BLaER1 (cell line): ENCODE data around the gene LYPLAL1.

ENCODE experiments used
- H3K27ac ChIP-seq: shearing (Covaris generic); formaldehyde crosslinking; 2 replicates; pipeline ENCODE4 v1.8.1; 2022
- H3K27me3 ChIP-seq: shearing (Covaris generic); formaldehyde crosslinking; 2 replicates; pipeline ENCODE4 v1.8.1; 2022
- H3K36me3 ChIP-seq: shearing (Covaris generic); formaldehyde crosslinking; 2 replicates; pipeline ENCODE4 v1.8.1; 2022
- H3K4me1 ChIP-seq: shearing (Covaris generic); formaldehyde crosslinking; 2 replicates; pipeline ENCODE4 v1.8.1; 2022
- H3K4me2 ChIP-seq: shearing (Covaris generic); formaldehyde crosslinking; 2 replicates; pipeline ENCODE4 v1.8.1; 2022
- H3K4me3 ChIP-seq: shearing (Covaris generic); formaldehyde crosslinking; 2 replicates; pipeline ENCODE4 v1.8.1; 2022
- H3K9ac ChIP-seq: shearing (Covaris generic); formaldehyde crosslinking; 2 replicates; pipeline ENCODE4 v1.8.1; 2022
- H3K9me3 ChIP-seq: shearing (Covaris generic); formaldehyde crosslinking; 2 replicates; pipeline ENCODE4 v1.8.1; 2022
- H4K20me1 ChIP-seq: shearing (Covaris generic); formaldehyde crosslinking; 2 replicates; pipeline ENCODE4 v1.8.1; 2022
- Cebpa-rat ChIP-seq: shearing (Covaris generic); IDR thresholded peaks from 2 replicates; pipeline ENCODE4 v1.8.1; 2022

The LYPLAL1 gene

DNA sequence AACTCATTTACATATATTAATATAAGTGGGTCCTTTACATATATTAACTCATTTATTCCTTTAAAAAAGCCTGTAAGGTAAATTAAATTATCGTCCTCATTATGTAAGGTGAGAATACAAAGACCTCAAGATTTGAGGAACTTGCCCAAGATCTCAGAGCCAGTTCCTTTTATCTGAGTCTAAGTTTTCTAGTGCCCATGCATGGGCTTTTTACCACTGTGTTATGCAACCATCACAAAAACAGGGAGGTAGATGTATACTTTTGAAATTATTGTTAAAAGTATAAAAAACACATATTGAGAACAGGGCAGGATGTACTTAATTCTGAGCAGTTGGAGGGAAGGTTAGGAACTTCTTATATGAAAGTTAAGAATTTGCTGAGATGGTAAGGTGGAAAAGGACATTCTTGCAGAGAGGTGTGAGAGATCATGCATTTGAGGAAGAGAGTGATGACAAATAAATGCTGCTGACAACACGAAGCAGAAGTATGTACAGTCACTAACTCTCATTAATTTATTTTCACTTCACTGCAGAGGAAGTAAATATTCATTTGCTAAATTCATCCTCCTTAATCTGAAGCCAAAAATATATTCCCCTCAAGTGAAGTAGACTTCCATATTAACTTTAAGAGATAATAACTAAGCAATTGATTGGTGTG is 28.9 kb upstream of the LYPLAL1 start:
- no peak overlapping the region for H3K9ac ChIP-seq
- H3K27me3 ChIP-seq = no peaks in the 10 kb centered on the region
- H3K9me3 ChIP-seq = no peaks in the 10 kb centered on the region
- no peak overlapping the region for H3K4me2 ChIP-seq
- no peaks in the 10 kb centered on the region for H4K20me1 ChIP-seq
- no peak for TF ChIP-seq Cebpa-rat
- no peak overlapping the region for H3K27ac ChIP-seq
- H3K4me1 ChIP-seq = no peaks in the 10 kb centered on the region
- H3K36me3 ChIP-seq = no peaks in the 10 kb centered on the region
- H3K4me3 ChIP-seq = no peak overlapping the region

DNA sequence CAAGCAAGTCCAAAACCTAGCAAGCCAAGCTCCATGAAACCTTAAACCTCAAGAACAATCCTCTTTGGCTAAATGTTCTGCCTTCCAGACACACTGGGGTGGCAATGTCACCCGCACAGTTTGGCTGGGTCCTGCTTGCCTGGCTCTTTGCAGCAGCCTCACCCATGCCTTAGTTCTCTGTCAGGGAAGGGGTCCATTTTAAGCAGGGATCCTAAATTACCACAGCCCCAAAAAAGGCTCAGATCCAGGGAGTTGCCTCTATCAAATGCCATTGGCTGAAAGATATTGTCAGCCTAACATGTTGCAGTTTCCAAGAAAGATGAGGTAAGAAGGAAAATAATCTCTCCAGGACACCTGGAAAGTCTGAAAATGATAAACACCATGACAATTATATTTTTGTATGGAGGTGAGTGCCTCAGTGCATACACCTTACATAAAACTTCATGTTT is 26.1 kb upstream of the LYPLAL1 start:
- Histone ChIP-seq H3K4me3 (no peak overlapping the region), H3K27ac (no peak overlapping the region), H4K20me1 (no peaks in the 10 kb centered on the region), H3K4me1 (no peaks in the 10 kb centered on the region), H3K36me3 (no peaks in the 10 kb centered on the region), H3K9me3 (no peaks in the 10 kb centered on the region), H3K27me3 (no peaks in the 10 kb centered on the region), H3K9ac (no peak overlapping the region), H3K4me2 (no peak overlapping the region)
- TF ChIP-seq Cebpa-rat = no peak

DNA sequence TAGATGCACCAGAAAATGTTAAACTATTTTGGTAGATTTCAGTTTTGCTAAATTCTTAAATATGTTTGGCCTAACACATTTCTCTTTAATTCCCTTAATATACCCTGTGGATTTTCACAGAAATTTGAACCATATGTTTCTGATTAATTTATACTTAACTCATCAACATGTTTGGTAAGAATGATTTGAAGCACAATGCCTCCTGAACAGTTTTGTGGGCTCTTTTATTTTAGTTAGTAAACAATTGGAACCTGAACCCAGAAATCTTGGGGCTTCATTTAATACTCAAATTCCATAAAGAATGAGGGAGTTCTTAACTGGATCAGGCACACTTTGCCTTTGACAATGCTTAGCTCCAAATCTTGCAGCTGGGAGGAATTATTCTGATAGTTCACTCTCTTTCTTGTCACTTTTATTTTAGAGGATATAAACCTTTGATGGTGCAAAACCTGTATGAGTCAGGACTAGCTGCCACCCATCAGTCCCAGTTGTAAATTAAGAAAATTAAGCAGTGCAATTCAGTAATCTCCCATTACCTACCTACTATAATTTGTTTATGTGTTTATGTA is 24.6 kb upstream of the LYPLAL1 start:
- no peaks in the 10 kb centered on the region for H4K20me1 ChIP-seq
- no peaks in the 10 kb centered on the region for H3K9me3 ChIP-seq
- no peak for TF ChIP-seq Cebpa-rat

DNA sequence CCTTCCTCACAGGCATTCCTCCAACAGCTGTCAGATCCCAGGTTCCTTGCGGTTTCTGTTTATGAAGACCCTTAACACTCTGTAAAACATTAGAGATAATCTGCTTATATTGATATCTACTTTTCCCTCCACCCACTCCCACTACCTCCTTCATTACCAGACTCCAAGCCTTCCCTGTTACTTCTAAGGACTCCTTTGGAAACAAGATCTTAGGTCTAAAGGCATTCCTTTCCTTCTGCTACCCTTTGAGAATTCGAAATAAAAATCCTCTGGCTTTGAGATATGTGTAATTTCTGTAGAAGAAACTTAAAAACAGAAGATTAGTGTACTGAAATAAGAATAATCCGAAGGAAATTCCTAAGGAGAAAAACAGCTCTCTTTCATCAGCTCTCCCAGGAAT is 23.7 kb upstream of the LYPLAL1 start:
- Histone ChIP-seq H3K27ac (no peak overlapping the region), H3K4me3 (no peak overlapping the region), H3K4me2 (no peak overlapping the region), H3K9me3 (no peaks in the 10 kb centered on the region), H3K9ac (no peak overlapping the region), H3K4me1 (no peaks in the 10 kb centered on the region), H4K20me1 (no peaks in the 10 kb centered on the region), H3K36me3 (no peaks in the 10 kb centered on the region), H3K27me3 (no peaks in the 10 kb centered on the region)
- no peak for TF ChIP-seq Cebpa-rat

More for the DNA sequence above, 24.6 kb upstream of the LYPLAL1 start:
- Histone ChIP-seq H3K4me3 (no peak overlapping the region), H3K36me3 (no peaks in the 10 kb centered on the region), H3K27me3 (no peaks in the 10 kb centered on the region), H3K4me2 (no peak overlapping the region), H3K9ac (no peak overlapping the region), H3K27ac (no peak overlapping the region), H3K4me1 (no peaks in the 10 kb centered on the region)

DNA sequence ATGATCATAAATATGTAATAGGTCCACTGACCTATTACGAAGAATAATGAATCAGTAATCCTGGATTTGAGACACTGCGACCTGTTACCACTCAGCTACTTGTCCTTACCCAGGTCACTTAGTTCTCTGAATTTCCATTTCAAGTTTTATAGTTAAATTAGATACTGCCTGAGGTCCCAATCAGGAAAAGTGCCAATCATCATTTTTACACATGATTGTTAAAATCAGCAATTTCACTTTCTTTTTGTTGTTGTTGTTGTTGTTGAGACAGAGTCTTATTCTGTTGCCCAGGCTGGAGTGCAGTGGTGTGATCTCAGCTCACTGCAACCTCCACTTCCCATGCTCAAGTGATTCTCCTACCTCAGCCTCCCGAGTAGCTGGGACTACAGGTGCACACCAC is 22.8 kb upstream of the LYPLAL1 start:
- no peaks in the 10 kb centered on the region for H3K4me1 ChIP-seq
- no peaks in the 10 kb centered on the region for H3K9me3 ChIP-seq
- H3K4me3 ChIP-seq = no peak overlapping the region
- H3K4me2 ChIP-seq = no peak overlapping the region
- no peak overlapping the region for H3K9ac ChIP-seq
- no peak for TF ChIP-seq Cebpa-rat
- no peak overlapping the region for H3K27ac ChIP-seq
- H4K20me1 ChIP-seq = no peaks in the 10 kb centered on the region
- H3K27me3 ChIP-seq = no peaks in the 10 kb centered on the region
- H3K36me3 ChIP-seq = no peaks in the 10 kb centered on the region

DNA sequence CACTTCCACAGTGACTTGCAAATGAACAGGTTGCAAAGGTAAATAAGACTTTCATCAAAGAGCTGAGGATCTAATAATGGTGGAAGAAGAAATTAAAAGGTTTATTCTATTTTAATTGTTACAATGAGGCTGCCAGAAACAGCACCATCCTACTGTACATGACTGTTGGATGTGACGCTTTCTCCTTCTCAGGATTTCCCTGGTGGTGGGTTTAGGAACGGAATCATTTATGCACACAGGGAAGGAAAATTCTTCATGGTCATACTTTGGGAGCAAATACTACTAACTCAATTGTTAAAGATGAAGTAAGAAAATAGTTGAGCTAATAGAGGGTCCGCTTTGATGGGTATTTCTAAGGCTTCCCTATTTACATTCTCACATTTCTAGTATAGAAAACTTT is 22.2 kb upstream of the LYPLAL1 start:
- no peak overlapping the region for H3K27ac ChIP-seq
- TF ChIP-seq Cebpa-rat = no peak
- H3K27me3 ChIP-seq = no peaks in the 10 kb centered on the region
- no peak overlapping the region for H3K4me2 ChIP-seq
- no peak overlapping the region for H3K4me3 ChIP-seq
- no peaks in the 10 kb centered on the region for H3K9me3 ChIP-seq
- no peaks in the 10 kb centered on the region for H3K36me3 ChIP-seq
- H4K20me1 ChIP-seq = no peaks in the 10 kb centered on the region
- no peaks in the 10 kb centered on the region for H3K4me1 ChIP-seq
- no peak overlapping the region for H3K9ac ChIP-seq

DNA sequence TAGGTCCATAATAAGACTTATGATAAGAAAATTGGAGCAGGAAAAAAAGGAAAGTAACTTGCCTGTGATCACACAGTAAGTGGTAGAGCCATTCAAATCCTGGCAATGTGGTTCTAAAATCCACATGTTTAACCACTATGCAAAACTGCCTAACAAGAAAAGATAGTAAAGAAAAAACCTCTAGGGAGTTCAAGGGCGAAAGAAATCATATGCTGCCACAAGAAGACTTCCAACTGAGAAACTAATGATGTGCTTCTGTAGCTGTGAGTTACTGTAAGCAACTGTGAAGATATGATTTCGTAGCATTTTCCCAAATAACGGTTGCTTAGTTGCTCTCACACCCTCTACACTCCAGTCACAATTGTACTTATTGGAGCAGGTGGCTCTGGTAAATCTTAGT is 20.9 kb upstream of the LYPLAL1 start:
- Histone ChIP-seq H4K20me1 (no peaks in the 10 kb centered on the region), H3K4me3 (no peak overlapping the region), H3K9me3 (no peaks in the 10 kb centered on the region), H3K4me2 (no peak overlapping the region), H3K36me3 (no peaks in the 10 kb centered on the region), H3K27me3 (no peaks in the 10 kb centered on the region), H3K27ac (no peak overlapping the region), H3K4me1 (no peaks in the 10 kb centered on the region), H3K9ac (no peak overlapping the region)
- TF ChIP-seq Cebpa-rat = no peak

DNA sequence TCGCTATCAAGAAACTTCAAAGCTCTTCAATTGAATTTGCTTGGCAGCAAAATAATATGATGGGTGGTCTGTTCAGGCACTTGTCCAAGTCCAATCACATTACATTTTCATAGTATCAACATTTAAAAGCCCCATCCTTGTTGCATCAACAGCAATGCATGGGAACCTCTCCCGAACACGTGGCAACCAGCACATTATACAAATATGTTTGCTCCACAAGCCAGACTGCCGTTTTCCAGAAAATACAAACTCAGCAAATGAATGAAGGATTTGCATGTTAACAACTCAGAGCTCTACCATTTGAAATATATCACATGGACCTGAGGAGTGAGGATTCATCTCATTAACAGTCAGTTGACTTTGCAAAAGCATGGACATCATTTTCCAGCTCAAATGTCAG is 20.0 kb upstream of the LYPLAL1 start:
- no peak for TF ChIP-seq Cebpa-rat
- H3K36me3 ChIP-seq = no peaks in the 10 kb centered on the region
- no peak overlapping the region for H3K4me2 ChIP-seq
- H3K9ac ChIP-seq = no peak overlapping the region
- H3K27me3 ChIP-seq = no peaks in the 10 kb centered on the region
- no peak overlapping the region for H3K27ac ChIP-seq
- no peaks in the 10 kb centered on the region for H3K4me1 ChIP-seq
- no peaks in the 10 kb centered on the region for H3K9me3 ChIP-seq
- H3K4me3 ChIP-seq = no peak overlapping the region
- no peaks in the 10 kb centered on the region for H4K20me1 ChIP-seq

DNA sequence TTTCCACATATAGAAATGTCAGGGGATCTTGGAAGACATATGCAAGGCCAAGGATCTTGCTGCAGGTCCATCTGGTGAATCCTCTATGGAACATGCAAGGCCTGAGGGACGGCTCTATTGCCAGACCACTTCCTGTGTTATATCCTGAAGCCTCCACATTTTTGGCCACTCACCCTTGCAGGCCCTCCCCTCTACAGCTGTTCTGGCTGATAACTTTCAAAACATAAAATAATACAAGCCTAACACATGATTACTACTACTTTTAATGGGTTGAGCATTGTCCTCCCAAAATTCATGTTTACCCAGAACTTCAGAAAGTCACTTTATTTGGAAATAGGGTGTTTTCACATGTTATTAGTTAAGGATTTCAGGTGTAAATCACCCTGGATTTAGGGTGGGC is 18.5 kb upstream of the LYPLAL1 start:
- Histone ChIP-seq H3K36me3 (no peaks in the 10 kb centered on the region), H3K9ac (no peak overlapping the region), H3K4me3 (no peak overlapping the region), H4K20me1 (no peaks in the 10 kb centered on the region), H3K4me1 (no peaks in the 10 kb centered on the region), H3K4me2 (no peak overlapping the region), H3K9me3 (no peaks in the 10 kb centered on the region), H3K27me3 (no peaks in the 10 kb centered on the region), H3K27ac (no peak overlapping the region)
- TF ChIP-seq Cebpa-rat = no peak

DNA sequence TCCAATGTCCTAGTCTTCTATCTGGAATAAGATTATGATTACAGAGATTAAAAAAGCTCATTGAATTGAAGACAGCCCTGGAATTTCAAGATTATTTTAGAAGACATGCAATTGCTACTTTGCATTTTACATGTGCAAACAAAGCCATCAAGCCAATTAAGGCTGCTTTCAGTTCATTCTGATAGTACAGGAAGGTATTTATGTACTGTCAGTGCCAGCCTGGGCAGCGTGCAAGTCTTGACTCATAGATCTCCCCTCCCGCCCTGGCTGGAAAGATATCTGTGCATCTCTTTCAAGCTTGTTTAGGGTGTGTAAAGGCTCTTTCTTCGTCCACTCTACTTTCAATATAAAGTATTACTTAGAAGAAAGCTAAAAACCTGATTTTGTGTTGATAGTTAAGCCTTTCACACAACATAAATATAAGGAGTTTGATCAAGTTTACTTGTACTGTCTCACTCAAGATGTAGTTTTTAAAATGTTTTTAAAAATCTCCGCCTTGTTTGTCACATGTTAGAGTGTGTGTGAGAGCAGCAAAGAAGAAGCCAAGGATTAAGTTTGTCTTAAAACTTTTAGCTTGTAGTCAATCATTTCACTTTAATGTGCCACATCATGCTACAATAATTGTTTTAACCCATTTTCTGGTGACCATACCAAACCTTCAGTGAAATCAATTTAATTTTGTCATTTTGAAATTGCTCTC is 13.6 kb upstream of the LYPLAL1 start:
- Histone ChIP-seq H3K27ac (no peak overlapping the region), H3K4me3 (no peak overlapping the region), H3K27me3 (no peaks in the 10 kb centered on the region), H3K9me3 (no peaks in the 10 kb centered on the region), H3K36me3 (no peaks in the 10 kb centered on the region), H3K9ac (no peak overlapping the region), H3K4me1 (no peaks in the 10 kb centered on the region), H3K4me2 (no peak overlapping the region), H4K20me1 (no peaks in the 10 kb centered on the region)
- no peak for TF ChIP-seq Cebpa-rat
